Measurements from ENCODE around the gene VWA5B2.

DNA sequence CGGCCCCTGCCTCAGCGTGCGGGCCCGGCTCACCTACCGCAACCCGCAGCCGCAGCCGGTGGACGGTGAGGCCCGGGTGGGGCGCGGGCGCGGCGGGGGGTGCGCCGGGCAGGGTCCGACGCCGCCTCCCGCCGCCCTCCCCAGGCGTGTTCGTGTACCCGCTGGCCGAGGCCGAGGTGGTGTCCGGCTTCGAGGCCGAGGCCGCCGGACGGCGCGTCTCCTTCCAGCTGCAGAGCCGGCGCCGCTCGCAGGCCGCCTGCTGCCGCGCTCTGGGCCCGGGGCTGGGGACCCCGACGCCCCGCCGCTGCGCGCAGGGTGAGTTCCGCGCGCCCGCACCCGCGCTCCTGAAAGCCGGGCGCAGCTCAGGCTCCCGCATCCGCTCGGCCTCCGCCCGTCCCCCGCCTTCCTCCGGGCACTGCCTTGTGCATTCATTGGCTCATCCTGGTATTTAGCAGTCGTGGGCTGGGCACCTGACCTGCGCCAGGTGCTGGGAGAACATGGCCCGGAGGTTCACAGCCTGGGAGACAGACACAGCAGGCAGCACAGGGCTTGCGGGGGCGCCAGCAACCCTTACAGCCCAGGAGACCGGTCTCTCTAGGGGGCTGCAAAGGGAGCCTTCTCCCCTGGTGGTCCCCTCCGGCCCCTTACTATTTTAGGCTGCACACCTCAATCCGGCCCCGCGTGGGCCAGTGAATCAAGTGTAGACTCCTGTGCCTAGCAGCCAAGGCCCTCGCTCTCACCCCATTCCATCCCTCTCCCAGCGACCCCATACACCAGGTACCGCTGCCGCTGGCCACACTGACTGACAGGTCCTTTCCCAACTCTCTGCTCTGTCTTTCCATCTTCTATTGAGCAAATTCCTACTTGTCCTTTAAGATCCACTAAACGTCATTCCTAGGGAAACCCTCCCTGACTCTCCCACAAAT is 1.5 kb downstream of the VWA5B2 start:
- TF ChIP-seq, protein P1, sequence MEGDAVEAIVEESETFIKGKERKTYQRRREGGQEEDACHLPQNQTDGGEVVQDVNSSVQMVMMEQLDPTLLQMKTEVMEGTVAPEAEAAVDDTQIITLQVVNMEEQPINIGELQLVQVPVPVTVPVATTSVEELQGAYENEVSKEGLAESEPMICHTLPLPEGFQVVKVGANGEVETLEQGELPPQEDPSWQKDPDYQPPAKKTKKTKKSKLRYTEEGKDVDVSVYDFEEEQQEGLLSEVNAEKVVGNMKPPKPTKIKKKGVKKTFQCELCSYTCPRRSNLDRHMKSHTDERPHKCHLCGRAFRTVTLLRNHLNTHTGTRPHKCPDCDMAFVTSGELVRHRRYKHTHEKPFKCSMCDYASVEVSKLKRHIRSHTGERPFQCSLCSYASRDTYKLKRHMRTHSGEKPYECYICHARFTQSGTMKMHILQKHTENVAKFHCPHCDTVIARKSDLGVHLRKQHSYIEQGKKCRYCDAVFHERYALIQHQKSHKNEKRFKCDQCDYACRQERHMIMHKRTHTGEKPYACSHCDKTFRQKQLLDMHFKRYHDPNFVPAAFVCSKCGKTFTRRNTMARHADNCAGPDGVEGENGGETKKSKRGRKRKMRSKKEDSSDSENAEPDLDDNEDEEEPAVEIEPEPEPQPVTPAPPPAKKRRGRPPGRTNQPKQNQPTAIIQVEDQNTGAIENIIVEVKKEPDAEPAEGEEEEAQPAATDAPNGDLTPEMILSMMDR (IDR thresholded peaks at IDR 0.05; ENCODE audit: low read depth, low read length), result no peak
- TF ChIP-seq MYC (IDR thresholded peaks at IDR 0.05; ENCODE audit: low read depth, low read length) (no peak), POLR2A (IDR thresholded peaks at IDR 0.05; ENCODE audit: extremely low read depth, insufficient read length) (no peak)
